CD4-positive, alpha-beta memory T cell (primary cell): ENCODE results near the gene SH3BGR. TPM values are rescaled to one million over a fixed set of nuclear protein-coding genes. Genes with fewer than 3 reads are reported as not detected.
A peak's percentile ranks its signal among the peaks of the same experiment; 100 is the strongest.

ENCODE experiments used
- CTCF ChIA-PET: fragments of 350-600 bp; sonication (Branson Sonifier 250); formaldehyde crosslinking; loops from one replicate; lab custom pipeline; 2021; ENCODE audit warnings: inconsistent platforms; ENCODE audit not compliant: partially characterized antibody; lab: Charles Lee
- POLR2A ChIA-PET: fragments of 350-600 bp; sonication (Branson Sonifier 250); formaldehyde crosslinking; loops from one replicate; lab custom pipeline; 2021; ENCODE audit not compliant: partially characterized antibody; lab: Charles Lee
- DNase-seq, 5 donors: peaks; one replicate each; pipeline versions ENCODE4 v3.0.0 to v3.0.0-alpha.2; 2020 to 2022; ENCODE audit warnings: mixed read lengths in 1 of 5
- H3K27ac ChIP-seq: one replicate; pipeline ENCODE4 v1.7.0; 2013; ENCODE audit warnings: low read depth, low read length
- H3K27me3 ChIP-seq: 2 replicates; pipeline ENCODE4 v1.7.0; 2013; ENCODE audit warnings: mild to moderate bottlenecking, low read length, moderate library complexity; ENCODE audit not compliant: insufficient read depth
- H3K36me3 ChIP-seq: 2 replicates; pipeline ENCODE4 v1.7.0; 2013; ENCODE audit warnings: mild to moderate bottlenecking, low read length, moderate library complexity; ENCODE audit not compliant: insufficient read depth
- H3K4me1 ChIP-seq: 2 replicates; pipeline ENCODE4 v1.7.0; 2013; ENCODE audit warnings: mild to moderate bottlenecking, low read length, moderate library complexity; ENCODE audit not compliant: insufficient read depth
- H3K4me3 ChIP-seq, 2 donors: one replicate each; pipeline ENCODE4 v1.7.0; 2013; ENCODE audit warnings: low read length in 2 of 2, mild to moderate bottlenecking in 1 of 2
- H3K9me3 ChIP-seq, 2 donors: one replicate each; pipeline ENCODE4 v1.7.0; 2013; ENCODE audit warnings: low read length in 2 of 2, control low read depth in 1 of 2; ENCODE audit not compliant: control insufficient read depth in 1 of 2
- H3K27ac Mint-ChIP-seq, 7 donors: one replicate each; pipeline ENCODE4 v1.8.0; 2020 to 2021; ENCODE audit warnings: mixed read lengths in 7 of 7, mild to moderate bottlenecking in 6 of 7, inconsistent platforms in 3 of 7, moderate library complexity in 3 of 7
- H3K27me3 Mint-ChIP-seq, 2 donors: one replicate each; pipeline ENCODE4 v1.8.0; 2020 to 2021; ENCODE audit warnings: mixed read lengths in 2 of 2
- H3K36me3 Mint-ChIP-seq, 2 donors: one replicate each; pipeline ENCODE4 v1.8.0; 2020 to 2021; ENCODE audit warnings: mixed read lengths in 2 of 2, inconsistent platforms in 1 of 2, mild to moderate bottlenecking in 1 of 2
- H3K4me1 Mint-ChIP-seq, 4 donors: one replicate each; pipeline ENCODE4 v1.8.0; 2020 to 2021; ENCODE audit warnings: mixed read lengths in 4 of 4, mild to moderate bottlenecking in 1 of 4
- H3K4me3 Mint-ChIP-seq, 8 donors: one replicate each; pipeline ENCODE4 v1.8.0; 2020 to 2021; ENCODE audit warnings: mixed read lengths in 8 of 8, mild to moderate bottlenecking in 7 of 8, moderate library complexity in 6 of 8, inconsistent platforms in 3 of 8
- H3K9me3 Mint-ChIP-seq, 8 donors: one replicate each; pipeline ENCODE4 v1.8.0; 2020 to 2021; ENCODE audit warnings: mixed read lengths in 8 of 8, mild to moderate bottlenecking in 5 of 8, inconsistent platforms in 3 of 8, moderate library complexity in 1 of 8
- intact Hi-C: fragments of 100-400 bp; cut with micrococcal nuclease; formaldehyde crosslinking; loops from one replicate; pipeline ENCODE4 v1.15.1; 2023
- polyA plus RNA-seq, 2 donors: library from polyadenylated mRNA; unstranded; fragments of 300-500 nt; fragmentation: Illumina TruSeq; gene quantifications; one replicate each; pipeline ENCODE4 v1.2.3, GENCODE V29; 2021
- total RNA-seq, 2 experiments: library from RNA; stranded (reverse); gene quantifications; one replicate each; pipeline ENCODE4 v1.2.3, GENCODE V29; 2021

SH3BGR gene
- total and polyA plus RNA-seq, 4 experiments from 2014 or later: 0.58 to 2.5 (median 1.9) TPM

- Histone ChIP-seq H3K4me1 (peaks cover 3% of the 10 kb centered on the region), H3K9me3 (no peaks in the 10 kb centered on the region), H3K27ac (no peak overlapping the region), H3K36me3 (no peaks in the 10 kb centered on the region), H3K4me3 (no peak overlapping the region), H3K27me3 (no peaks in the 10 kb centered on the region)
- Mint-ChIP-seq H3K27ac (no peak overlapping the region), H3K4me1 (peaks cover 3 to 5% (median 4%) of the 10 kb centered on the region in 4 donors), H3K4me3 (no peak overlapping the region), H3K36me3 (no peaks in the 10 kb centered on the region), H3K9me3 (no peaks in the 10 kb centered on the region), H3K27me3 (peaks cover 4 to 6% of the 10 kb centered on the region in 2 donors)
- intact Hi-C loops: no loop called here
- ChIA-PET CTCF (interaction anchor here (1.3 to 2.0 kb wide), 2 partner anchors 9 to 18 kb away, joined by 4 to 7 read pairs; no protein-coding TSS in a partner anchor), POLR2A (no interaction called here)
- no peak for DNase-seq
These were observed 64.1 kb downstream of the SH3BGR start for GRCh38 chr21:39515684-39516472.

- ChIA-PET CTCF (interaction anchor here (0.8 to 2.2 kb wide), 13 partner anchors 9 to 1550 kb away, joined by 3 to 13 read pairs (median 5); no protein-coding TSS in a partner anchor), POLR2A (no interaction called here)
- no peaks in the 10 kb centered on the region for H3K36me3 ChIP-seq
- Mint-ChIP-seq H3K4me1 (peaks cover 3 to 5% (median 4%) of the 10 kb centered on the region in 4 donors), H3K36me3 (no peaks in the 10 kb centered on the region), H3K4me3 (no peak overlapping the region), H3K9me3 (no peaks in the 10 kb centered on the region), H3K27ac (no peak overlapping the region), H3K27me3 (peaks cover 3 to 9% of the 10 kb centered on the region in 2 donors)
- H3K27ac ChIP-seq: no peak overlapping the region
- DNase-seq: peak in 4 of 5 donors; percentile 41 to 58 (median 52)
- peaks cover 3% of the 10 kb centered on the region for H3K4me1 ChIP-seq
- no peak overlapping the region for H3K4me3 ChIP-seq
- no peaks in the 10 kb centered on the region for H3K27me3 ChIP-seq
- intact Hi-C loops: no loop called here
- no peaks in the 10 kb centered on the region for H3K9me3 ChIP-seq
These were observed 66.5 kb downstream of the SH3BGR start for GRCh38 chr21:39518055-39518846.

GRCh38 chr21:39518847-39519210 is 67.1 kb downstream of the SH3BGR start:
- intact Hi-C loops: no loop called here
- no peaks in the 10 kb centered on the region for H3K9me3 Mint-ChIP-seq
- CTCF ChIA-PET: interaction anchor here (0.8 to 2.2 kb wide), 10 partner anchors 8 to 198 kb away, joined by 3 to 13 read pairs (median 6); no protein-coding TSS in a partner anchor

GRCh38 chr21:39519835-39520234 is 68.1 kb downstream of the SH3BGR start:
- no peak overlapping the region for H3K4me3 Mint-ChIP-seq
- DNase-seq: no peak
- Histone ChIP-seq H3K27ac (no peak overlapping the region), H3K4me3 (no peak overlapping the region), H3K27me3 (no peaks in the 10 kb centered on the region), H3K9me3 (no peaks in the 10 kb centered on the region), H3K36me3 (no peaks in the 10 kb centered on the region), H3K4me1 (peaks cover 3% of the 10 kb centered on the region)
- peaks cover 3 to 5% (median 4%) of the 10 kb centered on the region in 4 donors for H3K4me1 Mint-ChIP-seq
- ChIA-PET CTCF (no interaction called here), POLR2A (no interaction called here)
- H3K27ac Mint-ChIP-seq: no peak overlapping the region
- no peaks in the 10 kb centered on the region for H3K9me3 Mint-ChIP-seq
- intact Hi-C loops: no loop called here
- H3K36me3 Mint-ChIP-seq: no peaks in the 10 kb centered on the region
- H3K27me3 Mint-ChIP-seq: peaks cover 3 to 9% of the 10 kb centered on the region in 2 donors

More at GRCh38 chr21:39518847-39519210, 67.1 kb downstream of the SH3BGR start:
- peaks cover 3 to 9% of the 10 kb centered on the region in 2 donors for H3K27me3 Mint-ChIP-seq
- Histone ChIP-seq H3K9me3 (no peaks in the 10 kb centered on the region), H3K4me3 (no peak overlapping the region), H3K36me3 (no peaks in the 10 kb centered on the region), H3K27me3 (no peaks in the 10 kb centered on the region), H3K4me1 (peaks cover 3% of the 10 kb centered on the region), H3K27ac (no peak overlapping the region)
- no peaks in the 10 kb centered on the region for H3K36me3 Mint-ChIP-seq
- H3K4me1 Mint-ChIP-seq: peaks cover 3 to 5% (median 4%) of the 10 kb centered on the region in 4 donors
- no peak for DNase-seq
- no peak overlapping the region for H3K4me3 Mint-ChIP-seq
- POLR2A ChIA-PET: no interaction called here
- H3K27ac Mint-ChIP-seq: no peak overlapping the region

- H3K27me3 ChIP-seq: no peaks in the 10 kb centered on the region
- Mint-ChIP-seq H3K4me1 (peaks cover under 1 to 2% (median 1%) of the 10 kb centered on the region in 4 donors), H3K4me3 (no peak overlapping the region), H3K27ac (no peak overlapping the region), H3K36me3 (no peaks in the 10 kb centered on the region), H3K27me3 (peaks cover 7 to 11% of the 10 kb centered on the region in 2 donors), H3K9me3 (no peaks in the 10 kb centered on the region)
- ChIA-PET CTCF (interaction anchor here (1.3 kb wide), 1 partner anchor 8 kb away, joined by 3 read pairs; no protein-coding TSS in a partner anchor), POLR2A (no interaction called here)
- H3K27ac ChIP-seq: no peak overlapping the region
- H3K4me1 ChIP-seq: peaks cover 2% of the 10 kb centered on the region
- no peak for DNase-seq
- H3K9me3 ChIP-seq: no peaks in the 10 kb centered on the region
- no peak overlapping the region for H3K4me3 ChIP-seq
- no peaks in the 10 kb centered on the region for H3K36me3 ChIP-seq
- intact Hi-C loops: no loop called here
These were observed 71.6 kb downstream of the SH3BGR start for GRCh38 chr21:39523399-39523798.

- H3K27me3 Mint-ChIP-seq: peaks cover 7 to 13% of the 10 kb centered on the region in 2 donors
These were observed 72.1 kb downstream of the SH3BGR start for GRCh38 chr21:39523915-39524314.

GRCh38 chr21:39525129-39525528 is 73.4 kb downstream of the SH3BGR start:
- H3K9me3 ChIP-seq: no peaks in the 10 kb centered on the region
- Mint-ChIP-seq H3K9me3 (no peaks in the 10 kb centered on the region), H3K27me3 (peaks cover 7 to 12% of the 10 kb centered on the region in 2 donors), H3K36me3 (no peaks in the 10 kb centered on the region), H3K27ac (no peak overlapping the region), H3K4me3 (no peak overlapping the region), H3K4me1 (peaks cover 0 to 2% (median 0%) of the 10 kb centered on the region in 4 donors)
- CTCF ChIA-PET: interaction anchor here (1.1 kb wide), 1 partner anchor 8 kb away, joined by 4 read pairs; no protein-coding TSS in a partner anchor
- no peaks in the 10 kb centered on the region for H3K36me3 ChIP-seq
- intact Hi-C loops: no loop called here
- H3K4me3 ChIP-seq: no peak overlapping the region
- H3K27me3 ChIP-seq: no peaks in the 10 kb centered on the region
- POLR2A ChIA-PET: no interaction called here
- no peak for DNase-seq
- no peaks in the 10 kb centered on the region for H3K4me1 ChIP-seq
- no peak overlapping the region for H3K27ac ChIP-seq

More at GRCh38 chr21:39523915-39524314, 72.1 kb downstream of the SH3BGR start:
- no peaks in the 10 kb centered on the region for H3K27me3 ChIP-seq
- H3K4me1 ChIP-seq: no peaks in the 10 kb centered on the region
- Mint-ChIP-seq H3K4me1 (peaks cover 0 to 2% (median 0%) of the 10 kb centered on the region in 4 donors), H3K27ac (no peak overlapping the region), H3K36me3 (no peaks in the 10 kb centered on the region), H3K4me3 (no peak overlapping the region), H3K9me3 (no peaks in the 10 kb centered on the region)
- CTCF ChIA-PET: interaction anchor here (1.3 kb wide), 1 partner anchor 9 kb away, joined by 3 read pairs; no protein-coding TSS in a partner anchor
- intact Hi-C loops: no loop called here
- H3K27ac ChIP-seq: no peak overlapping the region
- POLR2A ChIA-PET: no interaction called here
- H3K9me3 ChIP-seq: no peaks in the 10 kb centered on the region
- H3K36me3 ChIP-seq: no peaks in the 10 kb centered on the region
- no peak for DNase-seq
- no peak overlapping the region for H3K4me3 ChIP-seq
